CD4-positive, alpha-beta T cell treated with Interleukin-4 for 1 hour (primary cell): ENCODE data around the gene HINT3.
"Not testable (repeated sequence)": the region's sequence is repeated elsewhere in the genome, so short reads cannot be mapped to it uniquely, and the experiment has no call there.

ENCODE experiments used
- DNase-seq, 2 donors: peaks; one replicate each; pipeline ENCODE4 v3.0.0-alpha.2; 2020 to 2022

HINT3 gene

DNA sequence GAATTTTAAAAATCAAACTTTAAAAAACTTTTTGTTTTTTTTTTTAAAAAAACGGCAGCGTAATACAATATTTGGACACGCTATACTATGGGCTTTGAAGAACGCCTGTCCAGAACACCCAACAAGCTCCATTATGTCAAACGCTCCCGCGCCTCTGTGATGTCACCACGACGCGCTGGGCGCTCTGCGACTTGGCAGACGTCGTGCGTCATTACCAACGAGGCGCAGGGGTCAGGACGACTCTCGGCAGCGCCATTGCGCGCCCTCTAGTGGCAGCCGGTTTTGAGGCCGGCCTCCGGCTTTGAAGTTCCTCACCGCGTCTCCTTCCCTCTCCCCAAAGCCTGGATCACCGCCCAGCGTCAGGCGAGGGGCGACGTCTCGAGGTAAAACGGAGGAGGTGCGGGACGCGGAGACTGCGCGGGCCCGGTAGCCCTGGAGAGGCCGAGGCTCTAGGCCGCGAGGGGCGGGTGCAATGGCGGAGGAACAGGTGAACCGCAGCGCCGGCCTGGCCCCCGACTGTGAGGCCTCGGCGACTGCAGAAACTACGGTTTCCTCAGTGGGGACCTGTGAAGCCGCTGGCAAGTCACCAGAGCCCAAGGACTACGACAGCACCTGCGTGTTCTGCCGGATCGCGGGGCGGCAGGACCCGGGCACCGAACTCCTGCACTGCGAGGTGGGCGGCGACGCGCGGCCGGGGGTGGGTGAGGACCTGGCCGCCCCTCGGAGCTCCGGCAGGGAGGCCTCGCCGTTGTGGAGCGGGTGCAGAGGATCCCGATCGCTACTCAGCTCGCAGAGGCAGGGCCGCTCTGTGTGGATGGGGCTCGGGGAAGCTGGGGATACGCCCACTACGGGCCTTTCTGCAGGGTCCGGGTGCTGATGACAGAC is at the start of gene HINT3:
Gene HINT3 (plus strand): TSS at position 265 of the 885 bp plus-strand sequence. CDS start 208 bp downstream, at position 473.
- peak; percentile 97 for DNase-seq

DNA sequence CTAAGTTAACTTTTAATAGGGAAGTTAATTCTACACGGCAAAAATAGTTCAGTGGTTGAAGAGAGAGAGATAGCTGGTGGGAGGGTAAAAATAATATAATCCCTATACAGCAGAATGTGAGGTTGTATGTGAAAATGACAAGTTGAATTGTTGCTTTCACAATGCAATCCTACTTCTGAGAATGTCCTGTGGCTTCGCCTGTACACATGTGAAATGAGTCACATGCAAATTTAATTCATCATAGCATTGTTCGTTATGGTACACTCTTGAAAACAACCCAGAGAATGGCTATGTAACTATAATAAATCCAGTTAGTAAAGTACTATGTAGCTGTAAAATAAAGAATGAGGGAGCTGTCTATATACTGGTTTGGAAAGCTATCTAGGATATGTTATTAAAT is 46.0 kb upstream of the HINT3 start:
- DNase-seq = no peak

DNA sequence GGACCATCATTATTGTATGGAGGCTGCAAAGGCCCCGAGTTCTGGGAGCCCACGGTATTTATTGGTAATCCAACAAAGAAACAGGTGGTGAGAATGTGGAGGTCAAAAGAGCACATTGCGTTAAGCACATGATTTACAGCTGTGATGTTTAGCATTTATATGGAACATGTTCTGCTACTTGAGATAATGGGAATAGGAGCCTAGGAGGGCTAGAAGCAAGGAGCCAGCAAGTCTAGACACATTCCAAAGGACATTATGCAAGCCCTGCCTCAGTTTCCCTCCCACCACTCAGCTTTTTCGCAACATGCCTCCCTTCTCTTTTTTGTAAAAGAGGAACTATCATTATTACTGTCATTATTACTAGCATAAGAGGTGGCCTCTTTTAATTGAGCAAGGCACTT is 45.5 kb upstream of the HINT3 start:
- not testable (repeated sequence) for DNase-seq

DNA sequence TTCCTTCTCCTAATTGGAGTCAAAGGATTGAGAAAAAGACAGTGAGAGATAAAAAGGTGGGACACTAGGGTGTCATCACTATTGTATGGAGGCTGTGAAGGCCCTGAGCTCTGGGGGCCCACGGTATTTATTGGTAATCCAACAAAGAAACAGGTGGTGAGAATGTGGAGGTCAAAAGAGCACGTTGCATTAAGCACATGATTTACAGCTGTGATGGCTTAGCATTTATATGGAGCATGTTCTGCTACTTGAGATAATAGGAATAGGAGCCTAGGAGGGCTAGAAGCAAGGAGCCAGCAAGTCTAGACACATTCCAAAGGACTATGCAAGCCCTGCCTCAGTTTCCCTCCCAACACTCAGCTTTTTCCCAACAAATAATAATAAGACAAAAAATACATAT is 44.1 kb upstream of the HINT3 start:
- not testable (repeated sequence) for DNase-seq

DNA sequence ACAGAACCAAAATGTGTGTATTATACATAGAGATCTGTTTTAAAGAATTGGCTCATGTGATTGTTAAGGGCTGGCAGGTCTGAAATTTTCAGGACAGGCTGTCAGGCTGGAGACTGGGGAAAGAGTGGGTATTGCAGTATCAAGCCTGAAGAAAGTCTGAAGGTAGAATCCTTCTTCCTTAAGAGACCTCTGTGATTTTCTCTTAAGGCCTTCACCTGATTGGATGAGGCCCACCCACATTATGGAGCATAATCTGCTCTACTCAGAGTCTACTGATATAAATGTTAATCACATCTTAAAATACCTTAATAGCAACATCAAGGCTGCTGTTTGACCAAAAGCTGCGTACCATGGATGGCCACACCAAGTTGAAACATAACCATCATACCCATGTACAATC is 43.4 kb upstream of the HINT3 start:
- no peak for DNase-seq

DNA sequence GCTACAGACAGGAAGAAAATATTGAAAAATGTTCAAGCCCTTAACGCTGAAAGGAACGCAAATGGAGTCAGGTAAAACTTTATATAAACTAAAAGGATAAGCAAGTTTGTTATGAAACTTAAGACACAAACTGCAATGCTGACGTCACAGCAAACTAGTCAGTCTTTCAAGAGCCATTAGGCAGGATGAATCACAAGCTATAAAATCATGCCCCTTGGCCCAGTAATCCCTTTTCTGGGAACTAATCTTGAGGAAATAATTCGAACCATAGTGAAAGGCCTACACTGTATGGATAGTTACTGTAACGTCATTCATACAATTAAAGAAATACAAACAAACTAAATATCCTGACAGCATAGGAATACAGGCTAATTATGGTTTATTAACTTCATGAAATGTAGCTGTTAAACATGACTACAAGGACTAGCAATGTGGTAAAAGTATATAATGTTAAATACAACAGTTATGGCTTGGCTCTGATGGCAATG is 42.7 kb upstream of the HINT3 start:
- DNase-seq = no peak

DNA sequence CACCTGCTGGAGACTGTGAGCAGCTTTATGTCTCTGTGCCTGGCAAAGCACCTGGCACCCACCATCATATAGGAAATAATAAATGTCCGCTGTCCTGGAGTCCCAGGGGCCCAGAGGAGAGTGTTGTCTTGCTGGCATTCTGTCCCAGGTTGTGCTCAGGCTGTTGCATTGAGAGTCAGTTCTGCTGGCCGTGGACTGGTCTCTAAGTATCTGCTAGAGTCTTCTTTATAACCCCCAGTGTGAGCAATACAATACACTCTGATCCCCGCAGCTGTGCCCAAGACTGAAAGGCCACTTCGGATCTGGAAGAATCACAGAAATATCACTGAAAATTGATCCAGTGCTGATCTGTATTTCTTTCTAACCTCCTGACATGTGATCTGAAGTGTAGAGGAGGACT is 38.3 kb upstream of the HINT3 start:
- DNase-seq = no peak

DNA sequence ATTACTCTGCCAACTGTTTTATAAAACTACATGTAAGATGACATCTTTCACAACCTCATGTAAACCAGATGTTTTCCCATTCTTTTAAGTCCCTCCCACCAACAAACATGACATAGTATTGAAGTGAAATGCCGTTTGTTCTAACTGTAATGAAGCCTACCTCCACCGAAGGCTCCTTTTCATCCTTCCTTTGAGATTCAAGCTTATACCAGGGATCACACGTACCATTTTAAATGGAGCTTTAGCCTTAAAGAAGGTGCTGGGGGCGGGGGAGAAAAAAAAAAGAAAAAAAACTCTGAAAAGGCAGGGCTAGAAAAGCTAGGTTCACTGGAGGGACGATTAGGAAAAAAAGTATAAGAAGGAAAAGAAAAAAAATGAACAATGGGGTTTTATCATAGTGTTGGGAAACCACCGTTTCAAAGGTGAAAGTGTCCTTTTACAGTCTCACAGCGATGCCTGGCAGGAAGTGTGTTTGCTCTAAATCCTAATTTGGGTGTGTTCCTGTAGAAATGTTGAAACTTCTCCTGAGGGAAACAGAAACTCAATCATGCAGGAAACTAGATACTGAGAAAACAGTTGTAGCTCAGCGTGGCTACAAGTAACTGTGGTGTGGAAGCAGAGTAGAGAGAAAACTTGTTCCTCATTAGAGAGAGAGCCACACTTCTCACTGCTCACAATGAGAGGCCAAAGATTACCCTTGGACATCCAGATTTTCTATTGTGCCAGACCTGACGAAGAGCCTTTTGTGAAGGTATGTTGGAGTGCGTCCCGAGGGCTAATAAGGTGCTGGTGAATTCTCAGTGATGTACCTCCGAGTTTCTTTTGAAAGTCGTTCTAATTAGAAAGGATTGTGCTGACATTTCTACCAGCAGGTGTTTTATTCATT is 37.6 kb upstream of the HINT3 start:
- peak; percentile 52 to 83 for DNase-seq

DNA sequence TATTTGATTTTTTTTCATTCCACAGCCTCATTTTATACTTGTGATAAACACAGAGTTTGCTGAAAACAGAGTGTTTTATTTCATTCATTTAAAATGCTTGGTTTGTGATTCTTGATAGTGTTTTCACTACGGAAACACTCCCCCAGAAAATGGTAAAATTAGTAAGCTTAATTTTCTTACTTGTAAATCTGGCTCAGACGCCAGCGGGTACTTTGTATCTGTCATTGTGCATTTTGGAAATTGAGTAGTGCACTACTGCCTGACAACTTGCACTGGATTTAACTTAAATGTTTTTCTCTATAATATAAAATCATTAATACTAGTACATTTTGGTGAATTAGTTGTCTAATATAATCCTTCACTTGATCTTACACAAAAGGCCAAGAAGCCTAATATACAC is 37.0 kb upstream of the HINT3 start:
- DNase-seq = no peak

DNA sequence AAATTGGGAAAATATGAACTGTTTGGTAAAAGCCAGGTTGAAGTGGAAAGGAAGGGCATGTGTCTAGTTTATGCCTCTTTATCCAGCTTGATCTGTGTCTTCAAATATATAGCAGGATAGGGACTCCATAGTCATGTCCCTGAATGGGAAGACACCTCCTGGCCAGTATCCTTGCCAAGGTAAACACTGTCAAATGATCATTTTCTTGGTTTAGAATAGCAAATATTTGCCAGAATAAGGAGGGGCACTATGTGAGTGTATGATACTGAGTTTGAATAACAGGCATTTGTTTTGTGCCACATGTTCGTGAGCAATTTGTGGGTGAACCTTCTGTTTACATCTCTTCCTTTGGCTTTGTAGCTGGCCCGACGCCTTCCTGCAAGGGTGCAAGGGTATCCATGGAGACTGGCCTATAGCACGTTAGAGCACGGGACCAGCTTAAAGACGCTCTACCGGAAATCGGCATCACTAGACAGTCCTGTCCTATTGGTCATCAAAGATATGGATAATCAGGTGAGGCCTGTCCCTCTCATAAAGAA is 34.2 kb upstream of the HINT3 start:
- no peak for DNase-seq

DNA sequence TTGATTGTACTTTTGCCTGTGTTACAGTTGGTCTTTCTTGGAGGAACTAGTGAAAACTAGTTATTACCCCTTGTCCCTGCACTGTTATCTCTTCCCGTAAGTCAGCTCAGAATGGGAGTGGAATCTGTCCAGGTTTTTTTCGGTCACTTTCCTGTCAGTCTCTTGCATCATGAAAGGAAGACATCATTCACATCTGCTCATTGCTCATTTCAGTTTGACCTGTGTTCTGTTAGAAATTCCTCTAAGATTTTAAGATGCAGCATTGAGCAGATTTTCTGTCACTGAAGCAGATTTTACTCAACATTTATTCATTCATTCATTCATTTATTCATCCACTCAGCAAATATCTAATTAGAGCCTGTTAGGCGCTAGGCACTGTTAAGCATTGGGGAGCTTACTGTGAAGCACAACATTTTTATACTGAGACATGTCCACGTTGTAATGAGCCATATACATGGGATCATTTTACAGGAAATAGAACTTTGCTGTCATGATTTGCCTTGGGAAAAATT is 33.1 kb upstream of the HINT3 start:
- DNase-seq = no peak

DNA sequence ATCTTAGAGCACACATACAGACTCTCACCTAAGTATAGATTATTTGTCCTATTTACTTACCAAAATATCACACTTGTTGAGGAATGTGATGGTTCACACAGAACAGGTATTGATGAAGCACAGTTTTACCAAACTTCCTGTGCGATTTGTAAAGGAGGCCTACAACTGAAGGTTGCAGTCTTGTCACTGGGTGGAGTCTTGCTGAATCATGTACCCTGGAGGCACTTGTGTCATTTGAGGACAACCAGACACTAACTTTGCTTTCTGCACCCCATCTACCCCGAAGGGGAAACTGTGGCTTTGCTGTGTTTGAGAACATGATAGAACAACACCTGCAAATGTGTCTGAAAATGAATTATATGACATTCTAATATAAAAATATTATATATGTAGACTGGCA is 32.4 kb upstream of the HINT3 start:
- DNase-seq = no peak

DNA sequence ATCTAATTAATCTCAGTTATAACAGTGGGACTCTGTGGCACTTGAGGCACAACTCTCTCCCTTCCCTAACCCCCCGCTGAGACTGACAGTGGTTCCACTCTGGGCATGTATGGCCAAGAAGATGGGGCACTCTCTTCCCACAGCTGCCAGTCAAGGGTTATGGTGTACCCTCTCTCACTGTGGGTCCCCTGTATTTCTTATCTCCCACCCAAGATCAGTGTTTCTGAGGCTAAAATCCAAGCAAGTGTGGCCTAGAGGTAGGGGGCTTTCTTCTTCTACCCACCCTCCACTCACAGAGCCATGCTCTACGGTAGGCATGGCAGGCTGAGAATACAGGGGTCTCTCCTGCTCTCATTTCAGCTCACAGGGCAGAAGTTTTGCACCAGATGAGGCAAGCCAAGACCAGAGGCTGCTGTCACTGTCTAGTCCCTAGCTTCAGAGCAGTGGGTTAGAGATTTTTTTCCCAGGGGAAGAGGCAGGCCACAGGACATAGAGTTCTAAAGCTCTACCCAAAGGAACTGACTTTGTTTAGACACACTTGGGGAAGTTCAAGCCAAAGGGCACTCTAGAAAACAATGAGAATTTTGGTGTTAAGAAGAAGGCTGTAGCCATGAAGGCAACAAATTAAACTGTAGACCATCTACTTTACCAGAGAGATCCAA is 31.7 kb upstream of the HINT3 start:
- no peak for DNase-seq

DNA sequence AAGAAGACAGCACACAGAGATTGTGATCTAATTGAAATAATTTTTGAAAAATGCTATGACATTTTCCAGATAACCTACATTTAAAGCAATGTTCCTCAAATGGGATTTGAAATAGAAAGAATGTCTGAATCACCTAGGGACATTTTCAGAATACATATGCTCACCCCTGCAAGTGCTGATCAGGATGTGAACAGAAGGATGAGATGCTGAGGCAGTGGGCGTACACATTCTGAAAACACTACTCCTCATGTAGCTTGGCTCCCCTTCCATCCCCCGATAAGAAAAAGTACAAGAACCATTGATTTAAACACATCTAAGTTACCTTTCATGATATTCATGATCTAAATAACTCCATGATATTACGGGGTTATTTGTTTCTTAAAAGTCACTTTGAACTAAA is 29.9 kb upstream of the HINT3 start:
- no peak for DNase-seq

DNA sequence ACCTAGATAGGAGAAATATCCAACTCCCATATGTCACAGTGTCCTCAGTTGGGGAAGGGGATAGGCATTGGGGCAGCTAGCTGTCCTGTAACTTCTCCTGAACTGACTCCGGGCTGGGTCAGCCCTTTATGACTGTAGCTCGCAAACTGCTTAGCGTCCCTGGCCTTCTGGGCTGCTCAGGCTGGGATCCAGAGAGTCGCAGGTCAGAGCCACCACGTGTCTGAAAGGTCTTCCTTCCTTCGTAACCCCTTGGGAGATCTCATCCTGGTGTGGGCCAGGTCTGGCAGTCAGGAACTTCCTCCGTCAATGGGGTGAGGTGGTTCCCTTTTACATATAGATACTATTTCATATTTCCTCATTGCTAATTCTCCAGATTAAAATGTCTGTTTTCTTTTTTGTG is 28.8 kb upstream of the HINT3 start:
- no peak for DNase-seq

DNA sequence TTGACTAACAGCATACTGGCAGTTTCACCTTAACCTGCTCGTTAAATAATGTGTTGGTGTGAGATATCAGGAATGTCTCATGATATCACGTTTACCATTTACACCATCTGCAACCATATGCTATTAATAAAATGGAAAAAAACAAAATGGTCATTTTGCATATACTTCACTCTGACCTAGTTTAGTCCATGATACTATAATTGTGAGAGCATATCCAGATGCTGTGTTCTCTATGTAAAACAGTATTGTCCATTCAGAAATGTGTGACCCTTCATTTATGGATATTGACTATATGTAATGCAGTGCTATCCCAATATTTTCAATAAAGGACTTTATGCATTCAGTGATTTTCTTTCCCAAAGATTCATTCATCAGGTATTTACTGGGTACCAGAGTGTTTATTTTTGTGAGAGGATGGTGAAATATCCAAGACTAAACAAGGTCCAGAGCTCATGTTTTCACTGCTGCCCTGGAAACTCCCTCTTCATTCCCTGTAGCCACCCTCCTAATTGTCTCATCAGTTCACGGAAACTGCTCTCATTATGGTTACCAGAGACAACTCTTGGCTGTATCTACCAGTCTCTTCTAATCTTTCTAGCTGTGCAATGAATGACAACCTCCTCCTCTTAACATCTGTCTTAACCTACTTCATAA is 25.7 kb upstream of the HINT3 start:
- no peak for DNase-seq

DNA sequence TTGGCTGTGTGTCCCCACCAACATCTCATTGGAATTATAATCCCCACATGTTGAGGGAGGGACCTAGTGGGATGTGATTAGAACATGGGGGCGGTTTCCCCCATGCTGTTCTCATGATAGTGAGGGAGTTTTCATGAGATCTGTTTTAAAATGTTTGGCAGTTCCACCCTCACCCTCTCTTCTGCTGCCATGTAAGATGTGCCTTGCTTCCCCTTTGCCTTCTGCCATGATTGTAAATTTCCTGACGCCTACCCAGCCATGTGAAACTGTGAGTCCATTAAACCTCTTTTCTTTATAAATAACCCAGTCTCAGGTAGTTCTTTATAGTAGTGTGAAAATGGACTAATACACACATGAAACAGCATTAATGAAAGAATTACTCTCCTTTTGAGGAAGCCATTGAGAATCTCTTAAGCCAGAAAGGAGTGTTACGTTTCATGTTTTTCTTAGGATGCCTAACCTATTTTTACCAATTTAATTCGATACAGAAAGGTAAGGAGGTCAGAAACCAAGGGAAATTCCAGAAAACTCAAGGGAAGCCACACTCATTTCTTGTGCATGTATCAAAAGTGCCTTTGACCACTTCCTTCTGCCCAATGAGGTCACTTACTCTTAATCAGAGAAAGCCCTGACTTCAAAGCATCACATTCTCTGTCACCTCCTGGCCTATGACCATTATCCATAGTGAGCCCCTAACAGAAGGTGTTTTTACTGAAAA is 24.7 kb upstream of the HINT3 start:
- no peak for DNase-seq

DNA sequence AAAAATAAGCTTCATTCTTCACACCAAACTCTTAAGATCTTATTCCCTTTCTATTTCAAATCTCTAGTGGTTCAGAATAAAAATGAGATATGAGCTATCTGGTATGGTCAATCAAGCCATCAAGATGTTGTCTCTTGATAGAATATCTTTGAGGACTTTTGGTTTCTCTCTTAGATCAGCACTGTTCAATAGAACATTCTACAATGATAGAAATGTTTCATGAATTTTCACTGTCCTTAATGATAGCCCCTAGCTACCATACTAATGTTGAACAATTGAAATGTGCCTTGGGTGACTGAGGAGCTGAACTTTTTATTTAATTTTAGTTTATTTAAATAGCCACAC is 24.1 kb upstream of the HINT3 start:
- DNase-seq = no peak

DNA sequence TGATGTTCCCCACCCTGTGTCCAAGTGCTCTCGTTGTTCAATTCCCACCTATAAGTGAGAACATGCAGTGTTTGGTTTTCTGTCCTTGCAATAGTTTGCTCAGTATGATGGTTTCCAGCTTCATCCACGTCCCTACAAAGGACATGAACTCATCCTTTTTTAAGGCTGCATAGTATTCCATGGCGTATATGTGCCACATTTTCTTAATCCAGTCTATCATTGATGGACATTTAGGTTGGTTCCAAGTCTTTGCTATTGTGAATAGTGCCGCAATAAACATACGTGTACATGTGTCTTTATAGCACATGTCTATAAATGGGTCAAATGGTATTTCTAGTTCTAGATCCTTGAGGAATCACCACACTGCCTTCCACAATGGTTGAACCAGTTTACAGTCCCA is 21.1 kb upstream of the HINT3 start:
- DNase-seq = not testable (repeated sequence)

DNA sequence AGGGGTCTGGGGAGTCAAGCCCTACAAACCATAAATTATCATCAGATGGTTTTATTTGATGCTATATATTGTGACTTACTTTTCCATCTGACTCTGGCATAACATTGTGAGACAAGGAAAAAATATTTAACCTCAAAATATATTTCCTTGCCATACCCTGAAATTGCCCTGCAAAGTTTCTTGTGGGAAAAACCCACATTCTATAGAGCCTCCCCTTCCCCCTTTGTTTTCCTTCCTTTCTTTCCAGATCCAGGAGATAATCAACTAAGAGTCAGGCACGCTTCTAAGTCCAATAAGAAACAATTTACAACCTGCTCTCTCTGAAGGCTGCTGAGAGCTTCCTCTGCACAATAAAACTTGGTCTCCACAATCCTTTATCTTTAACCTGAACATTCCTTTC is 17.5 kb upstream of the HINT3 start:
- DNase-seq = no peak

DNA sequence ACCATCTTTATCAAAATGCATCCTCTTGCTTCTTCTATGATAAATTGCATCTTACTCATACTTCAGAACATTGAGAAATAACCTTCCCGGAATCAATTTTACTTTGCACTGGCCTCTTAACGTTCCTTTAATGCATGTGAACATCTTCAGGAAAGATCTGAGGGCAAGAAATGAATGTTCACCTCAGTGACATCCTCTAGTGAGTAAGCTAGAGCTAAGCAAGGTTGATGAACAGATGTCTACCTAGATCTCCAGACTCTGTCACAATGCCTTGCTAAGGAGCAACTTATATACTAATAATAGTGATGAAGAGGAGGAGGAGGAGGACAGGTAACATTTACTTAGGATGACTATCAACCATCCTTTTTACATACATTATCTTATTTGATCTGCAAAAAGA is 16.8 kb upstream of the HINT3 start:
- no peak for DNase-seq
